Esophagus squamous epithelium (tissue), 5 donors: ENCODE measurements around the gene LPIN3. TPM values are rescaled to one million over a fixed set of nuclear protein-coding genes. Genes with fewer than 3 reads are reported as not detected.

Experiments
- DNase-seq: peaks from one replicate; lab custom pipeline; 2025; lab: John Stamatoyannopoulos, UW
- H3K27ac ChIP-seq, 4 donors: fragments of 200-600 bp; sonication (generic); one replicate each; pipeline ENCODE4 v1.5.1; 2016 to 2019; ENCODE audit warnings: mild to moderate bottlenecking in 1 of 4
- H3K27me3 ChIP-seq, 4 donors: fragments of 200-600 bp; sonication (generic); 1 replicate in 3 of 4; 2 replicates in 1 of 4; pipeline versions ENCODE4 v1.5.1 to v1.6.0; 2017 to 2021; ENCODE audit warnings: antibody characterized with exemption in 1 of 4
- H3K36me3 ChIP-seq, 3 donors: fragments of 200-600 bp; sonication (generic); one replicate each; pipeline ENCODE4 v1.5.1; 2016 to 2019
- H3K4me1 ChIP-seq, 3 donors: fragments of 200-600 bp; sonication (generic); one replicate each; pipeline ENCODE4 v1.5.1; 2017 to 2019
- H3K4me3 ChIP-seq, 4 donors: fragments of 200-600 bp; sonication (generic); 1 replicate in 3 of 4; 2 replicates in 1 of 4; pipeline ENCODE4 v1.5.1; 2016 to 2019; ENCODE audit warnings: mild to moderate bottlenecking in 2 of 4, moderate library complexity in 1 of 4
- H3K9me3 ChIP-seq, 3 donors: fragments of 200-600 bp; sonication (generic); one replicate each; pipeline ENCODE4 v1.5.1; 2016 to 2019
- POLR2A ChIP-seq, 4 donors: fragments of 450-650 bp; IDR thresholded peaks; one replicate each; pipeline ENCODE4 v1.6.1; 2017; ENCODE audit warnings: antibody characterized with exemption in 4 of 4, mild to moderate bottlenecking in 4 of 4, moderate library complexity in 3 of 4
- WGBS, 2 donors: methylation state at CpG; one replicate each; pipeline ENCODE4 v1.1.5; 2018; 5-methylcytosine and 5-hydroxymethylcytosine counted together
- intact Hi-C: fragments of 100-400 bp; cut with DNase I; formaldehyde crosslinking; loops from one replicate; pipeline ENCODE4 v1.15.0; 2022
- total RNA-seq, 4 donors: library from RNA; depleted of rRNA; stranded (reverse); fragments of >200 nt; gene quantifications; one replicate each; pipeline ENCODE4 v1.1.0, GENCODE V29; 2016
- TF ChIP-seq, protein P1 (sequence below), 6 experiments: fragments of 450-650 bp in 4 of 6; fragments of 200-600 bp in 2 of 6; sonication (generic) in 2 of 6; IDR thresholded peaks; one replicate each; pipeline ENCODE4 v1.5.1; 2016 to 2019; ENCODE audit warnings: antibody characterized with exemption in 6 of 6, mild to moderate bottlenecking in 4 of 6, moderate library complexity in 4 of 6
- donor health status: DM: yes; HTN: yes; CAD: no.

The LPIN3 gene
- total RNA-seq, 4 donors from 2014 or later: 15.4 to 38.6 (median 32.9) TPM

DNA sequence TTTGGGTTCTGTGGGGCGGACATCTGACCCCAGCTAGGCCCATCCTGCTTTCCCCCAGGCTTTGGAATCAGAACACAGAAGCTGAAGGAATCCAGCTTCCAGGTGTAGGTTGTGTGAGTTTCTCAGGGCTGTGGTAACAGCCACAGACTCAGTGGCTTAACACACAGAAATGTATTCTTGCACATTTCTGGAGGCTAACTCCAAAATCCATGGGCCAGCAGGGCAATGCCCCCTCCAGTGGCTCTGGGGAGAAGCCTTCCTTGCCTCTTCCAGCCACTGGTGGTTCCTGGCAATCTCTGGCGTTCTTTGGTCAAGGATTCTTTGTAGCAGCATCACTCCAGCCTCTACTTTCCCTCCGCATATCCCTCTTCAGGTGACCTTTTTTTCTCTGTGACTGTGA, 27.3 kb downstream of the LPIN3 start:
- H3K27ac ChIP-seq: no peak overlapping the region
- intact Hi-C loops: no loop called here
- H3K4me3 ChIP-seq: no peak overlapping the region
- peaks cover 0 to 63% (median 5%) of the 10 kb centered on the region in 4 donors for H3K27me3 ChIP-seq
- no peaks in the 10 kb centered on the region for H3K36me3 ChIP-seq
- H3K9me3 ChIP-seq: peaks cover 0 to 6% (median 0%) of the 10 kb centered on the region in 3 donors
- DNase-seq: no peak
- WGBS, 2 donors: 92% methylated on average over 2 to 3 of the region's 3 CpGs
- TF ChIP-seq, protein P1, sequence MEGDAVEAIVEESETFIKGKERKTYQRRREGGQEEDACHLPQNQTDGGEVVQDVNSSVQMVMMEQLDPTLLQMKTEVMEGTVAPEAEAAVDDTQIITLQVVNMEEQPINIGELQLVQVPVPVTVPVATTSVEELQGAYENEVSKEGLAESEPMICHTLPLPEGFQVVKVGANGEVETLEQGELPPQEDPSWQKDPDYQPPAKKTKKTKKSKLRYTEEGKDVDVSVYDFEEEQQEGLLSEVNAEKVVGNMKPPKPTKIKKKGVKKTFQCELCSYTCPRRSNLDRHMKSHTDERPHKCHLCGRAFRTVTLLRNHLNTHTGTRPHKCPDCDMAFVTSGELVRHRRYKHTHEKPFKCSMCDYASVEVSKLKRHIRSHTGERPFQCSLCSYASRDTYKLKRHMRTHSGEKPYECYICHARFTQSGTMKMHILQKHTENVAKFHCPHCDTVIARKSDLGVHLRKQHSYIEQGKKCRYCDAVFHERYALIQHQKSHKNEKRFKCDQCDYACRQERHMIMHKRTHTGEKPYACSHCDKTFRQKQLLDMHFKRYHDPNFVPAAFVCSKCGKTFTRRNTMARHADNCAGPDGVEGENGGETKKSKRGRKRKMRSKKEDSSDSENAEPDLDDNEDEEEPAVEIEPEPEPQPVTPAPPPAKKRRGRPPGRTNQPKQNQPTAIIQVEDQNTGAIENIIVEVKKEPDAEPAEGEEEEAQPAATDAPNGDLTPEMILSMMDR (IDR thresholded peaks at IDR 0.05): no peak
- TF ChIP-seq POLR2A (IDR thresholded peaks at IDR 0.05): no peak
- H3K4me1 ChIP-seq: peaks cover 4 to 17% (median 5%) of the 10 kb centered on the region in 3 donors

DNA sequence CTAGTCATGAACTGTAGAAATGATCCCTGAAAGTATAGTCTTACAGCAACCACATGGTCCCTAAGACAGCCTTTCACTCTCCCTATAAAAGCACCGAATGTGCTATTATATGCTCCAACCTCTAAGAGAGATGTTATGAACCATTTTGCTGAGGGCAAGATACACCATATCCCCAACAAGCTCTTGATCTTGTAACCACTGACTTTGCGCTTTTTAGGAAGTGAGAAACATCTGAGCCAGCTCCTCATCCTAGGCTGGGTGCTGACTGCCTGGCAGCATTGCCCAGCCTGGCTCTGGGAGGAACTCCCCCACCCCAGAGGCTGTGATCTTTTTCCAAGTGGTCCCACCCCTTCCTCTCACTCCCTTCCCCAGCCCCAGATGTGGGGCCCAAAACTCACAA, 29.1 kb downstream of the LPIN3 start:
- TF ChIP-seq POLR2A (IDR thresholded peaks at IDR 0.05): no peak
- TF ChIP-seq, protein P1 (IDR thresholded peaks at IDR 0.05): no peak
- Histone ChIP-seq H3K27me3 (peaks cover 0 to 61% (median 5%) of the 10 kb centered on the region in 4 donors), H3K4me3 (no peak overlapping the region), H3K9me3 (peaks cover 0 to 6% (median 0%) of the 10 kb centered on the region in 3 donors), H3K36me3 (no peaks in the 10 kb centered on the region), H3K4me1 (peaks cover 4 to 17% (median 5%) of the 10 kb centered on the region in 3 donors), H3K27ac (no peak overlapping the region)
- no peak for DNase-seq
- WGBS, 2 donors: 83 to 92% methylated on average over 2 of the region's 2 CpGs
- intact Hi-C loops: no loop called here

DNA sequence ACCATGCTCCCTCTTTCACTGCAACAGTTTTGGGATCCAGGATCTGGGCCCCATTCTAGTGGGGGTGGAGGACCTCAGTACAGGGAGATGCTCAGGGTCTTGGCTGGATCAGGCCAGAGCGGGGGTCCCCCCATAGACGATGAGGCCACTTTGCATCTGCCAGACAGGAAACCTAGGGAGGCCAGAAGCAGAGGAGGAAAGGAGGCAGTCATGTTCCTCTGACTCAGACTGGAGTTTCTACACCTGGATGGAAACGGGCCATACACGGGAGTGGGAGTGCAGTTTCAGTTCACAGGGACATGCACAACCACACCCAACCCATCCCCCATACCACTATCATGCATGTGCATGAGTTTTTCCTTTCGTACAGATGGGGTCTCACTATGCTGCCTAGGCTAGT, 29.6 kb downstream of the LPIN3 start:
- Histone ChIP-seq H3K27me3 (peaks cover 0 to 59% (median 5%) of the 10 kb centered on the region in 4 donors), H3K4me1 (peaks cover 4 to 17% (median 5%) of the 10 kb centered on the region in 3 donors), H3K4me3 (no peak overlapping the region), H3K9me3 (peaks cover 0 to 6% (median 0%) of the 10 kb centered on the region in 3 donors), H3K27ac (no peak overlapping the region), H3K36me3 (no peaks in the 10 kb centered on the region)
- TF ChIP-seq, protein P1 (IDR thresholded peaks at IDR 0.05): no peak
- no peak for TF ChIP-seq POLR2A (IDR thresholded peaks at IDR 0.05)
- DNase-seq: no peak
- WGBS, 2 donors: 77 to 85% methylated on average over 3 of the region's 5 CpGs
- intact Hi-C loops: no loop called here

DNA sequence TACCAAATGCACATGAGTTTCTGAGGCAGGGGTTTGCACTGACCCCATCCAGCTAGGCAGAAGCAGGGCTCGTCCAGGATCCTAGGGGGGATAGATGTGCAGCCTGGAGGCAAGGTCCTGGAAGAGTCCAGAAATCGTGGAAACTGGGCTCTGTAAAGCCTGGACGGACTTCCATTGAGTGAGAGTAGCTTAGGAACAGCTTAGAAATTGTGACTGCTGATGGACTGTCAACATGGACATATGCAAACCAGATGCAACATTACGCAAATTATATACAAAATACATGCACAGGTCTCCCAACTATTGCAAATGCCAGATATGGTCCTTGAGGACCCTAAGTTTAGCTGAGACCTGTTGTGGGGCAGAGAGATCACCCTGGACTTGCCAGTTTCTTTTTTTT, 30.8 kb downstream of the LPIN3 start:
- WGBS, 2 donors: 63 to 75% methylated on average over 3 to 4 of the region's 4 CpGs
- DNase-seq: no peak
- TF ChIP-seq POLR2A (IDR thresholded peaks at IDR 0.05): no peak
- TF ChIP-seq, protein P1 (IDR thresholded peaks at IDR 0.05): no peak
- H3K9me3 ChIP-seq: peaks cover 0 to 6% (median 0%) of the 10 kb centered on the region in 3 donors
- peaks cover 0 to 50% (median 5%) of the 10 kb centered on the region in 4 donors for H3K27me3 ChIP-seq
- no peak overlapping the region for H3K4me3 ChIP-seq
- intact Hi-C loops: no loop called here
- no peak overlapping the region for H3K27ac ChIP-seq
- peaks cover 0 to 7% (median 4%) of the 10 kb centered on the region in 3 donors for H3K4me1 ChIP-seq
- H3K36me3 ChIP-seq: no peaks in the 10 kb centered on the region

DNA sequence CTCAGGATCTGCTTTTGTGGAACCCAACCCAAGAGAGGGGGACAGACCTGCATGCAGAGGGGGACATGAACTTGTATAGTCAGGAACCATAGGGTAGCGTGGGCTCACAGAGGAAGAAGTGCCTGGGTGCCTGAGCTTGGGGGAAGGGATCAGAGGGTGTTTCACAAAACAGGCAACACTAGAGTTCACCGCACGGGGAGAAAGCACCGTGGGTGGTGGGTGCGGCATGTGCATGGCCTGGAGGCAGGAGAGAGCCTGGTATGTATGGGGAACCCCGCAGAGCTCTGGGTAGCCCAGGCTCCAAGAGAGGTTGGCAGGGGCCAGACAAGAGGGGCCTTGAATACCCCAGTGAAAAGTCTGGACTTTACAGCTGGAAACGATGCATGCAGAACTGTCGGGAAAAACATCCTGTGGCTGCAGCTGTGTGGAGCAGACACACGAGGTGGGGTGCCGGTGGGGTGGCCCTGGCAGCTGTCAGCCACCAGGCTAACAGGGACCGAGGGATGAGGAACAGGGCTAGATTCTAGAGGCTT, 32.7 kb downstream of the LPIN3 start:
- TF ChIP-seq, protein P1 (IDR thresholded peaks at IDR 0.05): no peak
- TF ChIP-seq POLR2A (IDR thresholded peaks at IDR 0.05): no peak
- H3K36me3 ChIP-seq: no peaks in the 10 kb centered on the region
- H3K4me3 ChIP-seq: no peak overlapping the region
- no peak overlapping the region for H3K27ac ChIP-seq
- peaks cover 0 to 41% (median 0%) of the 10 kb centered on the region in 4 donors for H3K27me3 ChIP-seq
- no peak for DNase-seq
- H3K4me1 ChIP-seq: no peaks in the 10 kb centered on the region
- peaks cover 0 to 6% (median 0%) of the 10 kb centered on the region in 3 donors for H3K9me3 ChIP-seq
- 47 to 69% methylated on average over 4 to 11 of the region's 11 CpGs for WGBS, 2 donors
- intact Hi-C loops: no loop called here
